ENCODE data around the gene TMPRSS11A.

Gene TMPRSS11A

GRCh38 chr4:67869580-67870190 lies 93.6 kb downstream of the TMPRSS11A start:
- no peak for DNase-seq

GRCh38 chr4:67861513-67861912 lies 101.8 kb downstream of the TMPRSS11A start:
- no peak for DNase-seq

Data from hematopoietic multipotent progenitor cell treated with erythropoietin and hydrocortisone succinate and interleukin-3 and kit ligand, for 4 days (in vitro differentiated cells).